Measurements from ENCODE around the gene HOXB4.

The HOXB4 gene

DNA sequence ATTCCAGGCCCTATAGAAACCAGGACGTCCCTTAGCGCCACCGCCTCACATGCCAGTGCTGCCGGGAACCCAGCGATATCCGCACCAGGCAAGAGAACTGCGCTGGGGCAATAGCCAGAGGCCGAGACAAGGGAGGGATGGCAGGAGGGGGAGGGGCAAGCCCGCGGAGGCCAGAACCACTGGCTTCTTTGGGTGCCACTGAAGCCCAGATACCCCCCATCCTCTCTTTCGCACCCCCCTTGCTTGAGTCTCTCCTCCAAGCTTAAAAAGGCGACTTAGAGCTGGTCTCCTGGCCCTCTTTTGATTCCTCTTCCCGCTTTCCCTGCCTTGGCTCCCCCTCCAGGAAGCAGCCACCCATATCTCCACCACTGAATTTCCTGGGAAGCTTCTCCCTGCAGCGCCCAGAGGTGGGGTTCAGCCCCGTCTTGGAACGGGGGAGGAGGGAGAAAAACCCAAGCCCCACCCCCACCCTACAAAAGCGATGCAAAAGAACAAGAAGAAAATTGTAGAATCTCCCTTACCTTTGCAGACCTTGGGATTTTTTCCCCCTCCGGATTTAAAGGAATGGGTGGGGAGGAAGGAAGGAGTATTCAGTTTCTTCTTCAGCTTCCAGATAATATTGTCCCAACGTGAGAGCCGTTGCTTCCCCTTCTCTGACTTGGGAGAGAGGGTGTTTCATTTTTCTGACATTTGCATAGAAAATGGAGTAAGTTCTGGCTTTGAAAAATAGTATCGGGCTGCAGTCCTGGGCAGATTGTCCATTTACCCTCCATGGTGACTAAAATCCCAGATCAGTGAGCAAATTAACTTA lies 26.0 kb upstream of the HOXB4 start:
- TF ChIP-seq SIN3A (IDR thresholded peaks at IDR 0.05; ENCODE audit: borderline replicate concordance, insufficient read depth, low read length): no peak
- TF ChIP-seq REST (IDR thresholded peaks at IDR 0.05; ENCODE audit: insufficient read depth in 1 of 2, low read depth in 2 of 2, low read length in 2 of 2): no peak
- no peak for TF ChIP-seq TAF1 (IDR thresholded peaks at IDR 0.05; ENCODE audit: borderline replicate concordance, insufficient read depth, low read length)
- TF ChIP-seq FOXP2 (optimal IDR thresholded peaks at IDR 0.05; ENCODE audit: borderline replicate concordance, extremely low read depth, extremely low read length, insufficient read depth): no peak
- no peak for TF ChIP-seq POLR2AphosphoS5 (IDR thresholded peaks at IDR 0.05; ENCODE audit: low read depth, low read length)

DNA sequence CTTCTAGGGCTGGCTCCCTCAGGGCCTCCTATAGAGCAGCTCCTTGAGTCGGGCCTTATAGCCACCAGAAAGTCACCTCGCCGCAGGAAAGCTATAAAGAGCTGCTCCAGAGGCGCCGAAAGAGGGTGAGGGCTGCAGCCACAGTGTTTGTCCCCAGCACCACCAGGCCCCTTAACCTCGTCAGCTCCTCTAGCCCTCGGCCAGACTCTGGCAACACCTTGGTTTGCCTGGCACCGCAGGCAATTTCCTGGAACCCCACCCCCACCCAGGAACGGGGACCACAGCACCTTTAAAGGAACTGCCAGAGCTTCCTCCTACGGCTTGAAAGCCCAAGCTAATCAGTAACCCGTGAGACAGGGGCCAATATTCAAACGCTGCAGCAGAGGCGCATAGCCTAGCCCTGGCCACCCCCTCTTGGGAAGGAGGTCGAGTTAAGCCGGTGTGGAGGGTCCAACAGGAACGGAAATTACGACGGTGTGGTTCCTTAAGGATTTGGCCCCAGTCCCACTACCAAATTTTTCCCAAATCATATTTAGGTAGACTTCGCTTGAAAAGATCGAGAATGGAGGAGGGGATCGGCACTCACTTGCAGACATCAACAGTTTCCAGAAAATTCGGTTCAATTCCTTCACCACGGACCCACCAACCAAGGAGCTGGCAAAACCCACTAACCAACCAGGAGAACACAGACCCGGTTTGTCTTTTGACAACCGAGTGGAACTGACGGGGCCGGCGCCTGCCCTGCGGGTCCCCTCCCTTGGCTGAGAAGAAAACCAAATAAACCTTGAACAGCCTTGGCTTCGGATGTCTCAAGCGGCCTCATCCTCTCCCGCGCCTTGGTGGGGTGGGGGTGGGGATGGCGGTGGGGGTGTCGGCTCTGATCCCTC lies 23.6 kb upstream of the HOXB4 start:
- TF ChIP-seq TAF1 (IDR thresholded peaks at IDR 0.05; ENCODE audit: borderline replicate concordance, insufficient read depth, low read length): no peak

DNA sequence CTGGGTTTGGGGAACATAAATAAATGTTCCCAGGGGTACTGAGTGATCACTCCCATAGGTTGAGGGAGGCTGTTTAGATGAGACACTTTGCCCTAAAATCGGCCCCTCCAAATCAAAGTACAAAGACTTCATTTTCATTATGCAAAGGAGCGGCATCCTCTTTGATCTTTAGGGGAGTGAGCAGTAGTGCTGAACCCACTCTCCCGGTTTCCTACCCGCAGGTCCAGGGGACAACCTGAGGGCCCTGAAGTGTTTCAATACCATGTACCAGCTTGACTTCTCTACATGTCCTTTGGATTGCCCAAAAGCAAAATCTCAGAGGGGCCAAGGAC lies 23.0 kb upstream of the HOXB4 start:
- TF ChIP-seq SIN3A (IDR thresholded peaks at IDR 0.05; ENCODE audit: borderline replicate concordance, insufficient read depth, low read length) (no peak), REST (IDR thresholded peaks at IDR 0.05; ENCODE audit: insufficient read depth in 1 of 2, low read depth in 2 of 2, low read length in 2 of 2) (no peak), POLR2AphosphoS5 (IDR thresholded peaks at IDR 0.05; ENCODE audit: low read depth, low read length) (no peak), TAF1 (IDR thresholded peaks at IDR 0.05; ENCODE audit: borderline replicate concordance, insufficient read depth, low read length) (no peak), FOXP2 (optimal IDR thresholded peaks at IDR 0.05; ENCODE audit: borderline replicate concordance, extremely low read depth, extremely low read length, insufficient read depth) (no peak)

DNA sequence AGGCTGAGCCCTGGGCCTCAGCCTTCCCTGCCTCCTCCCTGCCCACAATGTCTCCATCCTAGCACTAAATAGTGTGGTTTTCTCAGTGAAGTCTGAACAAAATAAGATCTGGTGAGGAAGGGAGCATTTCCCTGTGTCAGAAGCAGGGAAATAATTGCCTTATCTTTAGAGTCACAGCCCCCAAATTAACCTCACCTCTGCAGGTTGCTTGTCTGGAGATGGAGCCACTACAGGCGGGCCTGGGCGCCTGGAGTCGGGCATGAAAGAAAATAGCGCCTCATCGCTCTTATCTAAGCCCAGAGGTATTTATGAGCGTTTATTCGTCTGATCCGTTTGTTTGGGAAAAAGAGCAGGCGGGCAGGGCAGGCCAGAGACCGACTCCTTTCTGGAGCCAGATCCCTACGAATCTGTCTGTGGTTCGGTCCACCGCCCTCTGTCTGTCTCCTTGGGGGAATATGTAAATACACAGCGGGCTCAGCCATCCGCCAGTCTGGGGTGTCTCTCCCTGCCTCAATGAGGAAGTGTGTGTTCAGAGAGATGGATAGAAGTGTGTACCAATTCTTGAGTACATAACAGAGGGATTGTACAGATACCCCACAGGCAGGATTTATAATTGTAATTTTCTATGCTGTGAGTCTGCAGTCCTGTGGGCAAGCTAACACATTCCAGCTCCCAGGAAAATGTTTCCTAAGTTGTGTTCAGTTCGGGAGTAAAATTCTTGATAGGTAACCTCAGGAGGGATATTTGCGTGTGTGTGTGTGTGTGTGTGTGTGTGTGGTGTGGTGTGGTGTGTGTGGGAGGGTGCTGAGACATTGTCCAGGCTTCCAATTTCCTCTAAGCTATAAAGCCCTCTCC lies 22.3 kb upstream of the HOXB4 start:
- TF ChIP-seq REST (IDR thresholded peaks at IDR 0.05; ENCODE audit: insufficient read depth in 1 of 2, low read depth in 2 of 2, low read length in 2 of 2) (no peak), POLR2AphosphoS5 (IDR thresholded peaks at IDR 0.05; ENCODE audit: low read depth, low read length) (no peak), TAF1 (IDR thresholded peaks at IDR 0.05; ENCODE audit: borderline replicate concordance, insufficient read depth, low read length) (no peak), SIN3A (IDR thresholded peaks at IDR 0.05; ENCODE audit: borderline replicate concordance, insufficient read depth, low read length) (no peak), FOXP2 (optimal IDR thresholded peaks at IDR 0.05; ENCODE audit: borderline replicate concordance, extremely low read depth, extremely low read length, insufficient read depth) (no peak)

- TF ChIP-seq SIN3A (IDR thresholded peaks at IDR 0.05; ENCODE audit: borderline replicate concordance, insufficient read depth, low read length) (no peak), TAF1 (IDR thresholded peaks at IDR 0.05; ENCODE audit: borderline replicate concordance, insufficient read depth, low read length) (no peak), REST (IDR thresholded peaks at IDR 0.05; ENCODE audit: insufficient read depth in 1 of 2, low read depth in 2 of 2, low read length in 2 of 2) (no peak), POLR2AphosphoS5 (IDR thresholded peaks at IDR 0.05; ENCODE audit: low read depth, low read length) (no peak), FOXP2 (optimal IDR thresholded peaks at IDR 0.05; ENCODE audit: borderline replicate concordance, extremely low read depth, extremely low read length, insufficient read depth) (no peak)
Measured at GRCh38 chr17:48599354-48599753, 21.2 kb upstream of the HOXB4 start.
